H1 (cell line): ENCODE measurements around the gene MAP3K14. TPM values are rescaled to one million over a fixed set of nuclear protein-coding genes. Genes with fewer than 3 reads are reported as not detected.

Source experiments
- CTCF ChIA-PET: fragments of 300-600 bp; sonication (Branson Sonifier 250); formaldehyde crosslinking; loops from one replicate; lab custom pipeline; 2021; ENCODE audit not compliant: partially characterized antibody; lab: Charles Lee
- POLR2A ChIA-PET: fragments of 300-600 bp; sonication (Branson Sonifier 250); formaldehyde crosslinking; loops from one replicate; lab custom pipeline; 2021; ENCODE audit warnings: inconsistent platforms; ENCODE audit not compliant: partially characterized antibody; lab: Charles Lee
- DNase-seq, 2 experiments: peaks; one replicate each; pipeline versions ENCODE4 v3.0.0 to v3.0.0-alpha.2; 2010 to 2022; ENCODE audit warnings: low spot score in 2 of 2, low read depth in 1 of 2, mixed read lengths in 1 of 2
- FAIRE-seq: peaks from 2 replicates; lab custom pipeline; 2011; peaks lifted over from hg19 to GRCh38; lab: Jason Lieb, UNC
- H2AFZ ChIP-seq: 2 replicates; pipeline ENCODE4 v1.8.1; 2012; ENCODE audit warnings: low read length, inconsistent platforms
- H2AK5ac ChIP-seq: 2 replicates; pipeline ENCODE4 v1.6.1; 2013; ENCODE audit warnings: low read depth, low read length
- H2BK120ac ChIP-seq: replicated peaks from 2 replicates; pipeline ENCODE3; 2013; ENCODE audit warnings: low read depth, low read length, inconsistent platforms
- H2BK12ac ChIP-seq: 2 replicates; pipeline ENCODE4 v1.6.1; 2013; ENCODE audit warnings: low read depth, low read length
- H2BK15ac ChIP-seq: 2 replicates; pipeline ENCODE4 v1.6.1; 2013; ENCODE audit warnings: low read length
- H2BK20ac ChIP-seq: 2 replicates; pipeline ENCODE4 v1.6.1; 2013; ENCODE audit warnings: low read length
- H2BK5ac ChIP-seq: 2 replicates; pipeline ENCODE4 v1.6.1; 2013; ENCODE audit warnings: low read depth, low read length
- H3K14ac ChIP-seq: 2 replicates; pipeline ENCODE4 v1.6.1; 2013; ENCODE audit warnings: inconsistent platforms; ENCODE audit not compliant: insufficient read length
- H3K18ac ChIP-seq: 2 replicates; pipeline ENCODE4 v1.6.1; 2013; ENCODE audit warnings: low read length; ENCODE audit errors: extremely low read depth
- H3K23ac ChIP-seq: 2 replicates; pipeline ENCODE4 v1.6.1; 2013; ENCODE audit warnings: inconsistent platforms; ENCODE audit not compliant: insufficient read length
- H3K23me2 ChIP-seq: 2 replicates; pipeline ENCODE4 v1.6.1; 2013; ENCODE audit warnings: low read depth, low read length
- H3K27ac ChIP-seq: 2 replicates; pipeline ENCODE4 v1.6.1; 2011; ENCODE audit warnings: low read depth, low read length, inconsistent platforms
- H3K27me3 ChIP-seq, 4 experiments: replicated peaks in 1 of 4; 1 replicate in 1 of 4; 2 replicates in 3 of 4; pipeline versions ENCODE4 v1.6.1 to v1.8.1; 2011 to 2013; ENCODE audit warnings: low read length in 3 of 4, mild to moderate bottlenecking in 3 of 4, inconsistent platforms in 2 of 4, mixed read lengths in 2 of 4, moderate library complexity in 1 of 4; ENCODE audit not compliant: control insufficient read depth in 3 of 4, insufficient read depth in 3 of 4; ENCODE audit errors: extremely low read depth in 1 of 4
- H3K36me3 ChIP-seq, 4 experiments: 2 replicates each; pipeline versions ENCODE4 v1.6.1 to v1.8.1; 2011 to 2013; ENCODE audit warnings: mild to moderate bottlenecking in 4 of 4, low read length in 3 of 4, moderate library complexity in 2 of 4, control low read depth in 1 of 4, inconsistent platforms in 1 of 4; ENCODE audit not compliant: insufficient read depth in 4 of 4, control insufficient read depth in 2 of 4
- H3K4ac ChIP-seq: replicated peaks from 2 replicates; pipeline ENCODE3; 2013; ENCODE audit warnings: low read length, low read depth, mixed read lengths, inconsistent platforms; ENCODE audit not compliant: insufficient read length
- H3K4me1 ChIP-seq, 4 experiments: replicated peaks in 1 of 4; 1 replicate in 1 of 4; 2 replicates in 3 of 4; pipeline versions ENCODE4 v1.6.1 to v1.8.1; 2011 to 2013; ENCODE audit warnings: low read length in 3 of 4, inconsistent platforms in 2 of 4, mixed read lengths in 1 of 4; ENCODE audit not compliant: insufficient read depth in 4 of 4, control insufficient read depth in 3 of 4
- H3K4me2 ChIP-seq, 2 experiments: 2 replicates each; pipeline versions ENCODE4 v1.6.1 to v1.8.1; 2011 to 2013; ENCODE audit warnings: low read depth in 2 of 2, low read length in 2 of 2, control low read depth in 1 of 2, inconsistent platforms in 1 of 2, mild to moderate bottlenecking in 1 of 2; ENCODE audit not compliant: insufficient read depth in 1 of 2
- H3K4me3 ChIP-seq, 4 experiments: fragments of 200-600, 300-600 bp in 1 of 4; sonication (generic), shearing (Covaris generic), sonication (Bioruptor Twin) in 1 of 4; 2 replicates each; pipeline versions ENCODE4 v1.5.1 to v1.8.1; 2011 to 2016; ENCODE audit warnings: low read length in 4 of 4, low read depth in 3 of 4, control low read depth in 2 of 4, inconsistent platforms in 2 of 4, mild to moderate bottlenecking in 2 of 4, mixed read lengths in 1 of 4, moderate library complexity in 1 of 4; ENCODE audit not compliant: insufficient read depth in 2 of 4; ENCODE audit errors: extremely low read depth in 1 of 4
- H3K56ac ChIP-seq: replicated peaks from 2 replicates; pipeline ENCODE3; 2013; ENCODE audit warnings: low read depth, mild to moderate bottlenecking, mixed read lengths, low read length, inconsistent platforms; ENCODE audit not compliant: insufficient read length
- H3K79me1 ChIP-seq: 2 replicates; pipeline ENCODE4 v1.6.1; 2013; ENCODE audit warnings: low read depth, low read length, control low read depth
- H3K79me2 ChIP-seq, 2 experiments: 2 replicates each; pipeline versions ENCODE4 v1.6.1 to v1.8.1; 2012 to 2013; ENCODE audit warnings: low read length in 2 of 2, mild to moderate bottlenecking in 2 of 2, inconsistent platforms in 1 of 2; ENCODE audit not compliant: insufficient read depth in 2 of 2, control insufficient read depth in 1 of 2
- H3K9ac ChIP-seq, 4 experiments: replicated peaks in 1 of 4; 1 replicate in 1 of 4; 2 replicates in 3 of 4; pipeline versions ENCODE4 v1.6.1 to v1.8.1; 2011 to 2013; ENCODE audit warnings: low read depth in 3 of 4, low read length in 3 of 4, control low read depth in 2 of 4, mild to moderate bottlenecking in 2 of 4, moderate library complexity in 2 of 4, inconsistent platforms in 1 of 4; ENCODE audit errors: extremely low read depth in 1 of 4
- H3K9me3 ChIP-seq, 2 experiments: 2 replicates each; pipeline versions ENCODE4 v1.6.1 to v1.8.1; 2012 to 2013; ENCODE audit warnings: mild to moderate bottlenecking in 2 of 2, moderate library complexity in 2 of 2, control low read depth in 1 of 2, inconsistent platforms in 1 of 2, low read depth in 1 of 2, low read length in 1 of 2, mixed read lengths in 1 of 2; ENCODE audit not compliant: insufficient read depth in 2 of 2
- H4K20me1 ChIP-seq, 2 experiments: replicated peaks in 1 of 2; 2 replicates each; pipeline versions ENCODE3 to v1.8.1; 2011 to 2013; ENCODE audit warnings: inconsistent platforms in 2 of 2, low read length in 2 of 2, mild to moderate bottlenecking in 1 of 2; ENCODE audit not compliant: insufficient read depth in 2 of 2, control insufficient read depth in 1 of 2
- H4K5ac ChIP-seq: 2 replicates; pipeline ENCODE4 v1.6.1; 2013; ENCODE audit warnings: low read length, low read depth, mixed read lengths, inconsistent platforms; ENCODE audit not compliant: insufficient read length
- H4K8ac ChIP-seq: 2 replicates; pipeline ENCODE4 v1.8.0; 2013; ENCODE audit warnings: mild to moderate bottlenecking, moderate library complexity, low read length, inconsistent platforms; ENCODE audit not compliant: insufficient read depth; ENCODE audit errors: extremely low read depth
- H4K91ac ChIP-seq: replicated peaks from 2 replicates; pipeline ENCODE3; 2013; ENCODE audit warnings: low read length, mixed read lengths, inconsistent platforms; ENCODE audit not compliant: insufficient read length
- ATF2 ChIP-seq: IDR thresholded peaks from 2 replicates; pipeline ENCODE4 v1.6.1; 2012; ENCODE audit warnings: low read length, inconsistent platforms
- CTBP2 ChIP-seq: IDR thresholded peaks from 2 replicates; pipeline ENCODE4 v1.7.0; 2011; ENCODE audit warnings: borderline replicate concordance, mild to moderate bottlenecking, moderate library complexity, mixed read lengths, low read length; ENCODE audit not compliant: insufficient read depth, insufficient read length
- EP300 ChIP-seq, 2 experiments: IDR thresholded peaks; 1 replicate in 1 of 2; 2 replicates in 1 of 2; pipeline ENCODE4 v1.6.1; 2011 to 2012; ENCODE audit warnings: low read depth in 2 of 2, low read length in 2 of 2, mild to moderate bottlenecking in 2 of 2, borderline replicate concordance in 1 of 2, inconsistent platforms in 1 of 2, moderate library complexity in 1 of 2
- FOSL1 ChIP-seq: IDR thresholded peaks from 2 replicates; pipeline ENCODE4 v1.6.1; 2011; ENCODE audit warnings: mild to moderate bottlenecking, low read depth, low read length, moderate library complexity; ENCODE audit not compliant: insufficient read depth
- GABPA ChIP-seq: IDR thresholded peaks from 2 replicates; pipeline ENCODE4 v1.6.1; 2011; ENCODE audit warnings: mild to moderate bottlenecking, low read length, moderate library complexity, borderline replicate concordance; ENCODE audit not compliant: insufficient read depth
- SAP30 ChIP-seq: fragments of 300-600 bp; sonication (generic); IDR thresholded peaks from 2 replicates; pipeline ENCODE4 v1.7.1; 2012; ENCODE audit warnings: low read length, moderate library complexity, mild to moderate bottlenecking, inconsistent platforms; ENCODE audit not compliant: insufficient read depth, insufficient replicate concordance
- SIX5 ChIP-seq: IDR thresholded peaks from 2 replicates; pipeline ENCODE4 v1.6.1; 2011; ENCODE audit warnings: mild to moderate bottlenecking, low read depth, low read length
- TAF1 ChIP-seq: IDR thresholded peaks from 2 replicates; pipeline ENCODE4 v1.6.1; 2011; ENCODE audit warnings: mild to moderate bottlenecking, low read depth, low read length
- TAF7 ChIP-seq: optimal IDR thresholded peaks from 2 replicates; pipeline ENCODE3; 2011; ENCODE audit warnings: low read depth, mild to moderate bottlenecking, inconsistent platforms, low read length, moderate library complexity, borderline replicate concordance
- WGBS, 2 experiments: shearing (Covaris generic) in 1 of 2; methylation state at CpG; one replicate each; pipeline versions ENCODE4 v1.1.6 to v1.1.7; 2013 to 2015; ENCODE audit warnings: low lambda C conversion rate in 2 of 2, mixed read lengths in 2 of 2, inconsistent platforms in 1 of 2, low coverage in 1 of 2, missing lambda C conversion rate in 1 of 2; ENCODE audit not compliant: insufficient replicate concordance in 2 of 2, insufficient coverage in 1 of 2, insufficient read length in 1 of 2; ENCODE audit errors: extremely low coverage in 1 of 2, missing lambda C conversion rate in 1 of 2; 5-methylcytosine and 5-hydroxymethylcytosine counted together
- polyA plus RNA-seq, 7 experiments: library from polyadenylated mRNA; depleted of rRNA in 3 of 7; stranded (reverse) in 5 of 7; unstranded in 2 of 7; fragments of >200 nt in 5 of 7; fragments of 200-250 nt in 2 of 7; gene quantifications; 1 replicate in 5 of 7; 2 replicates in 1 of 7; 4 replicates in 1 of 7; pipeline versions ENCODE4 v1.2.1 to v1.2.3, GENCODE V29; 2011 to 2013; ENCODE audit warnings: missing spikeins in 2 of 7, mixed read lengths in 2 of 7
- total RNA-seq: library from RNA; stranded (reverse); fragmentation: NEBNext Ultra II Directional; extraction: Animal tissue kit (Norgen Biotek cat#: 25700); gene quantifications from 2 replicates; pipeline ENCODE4 v1.2.1, GENCODE V29; 2021

Gene MAP3K14
- total and polyA plus RNA-seq, 2 of the 8 experiments (the other 6 are each of a cell fraction or from before 2014, with no cell fraction given): 5.2 to 6.1 TPM

- H2BK15ac ChIP-seq: 0 out of 2 replicates have a peak overlapping the region, but pooled peaks have one; percentile 49
- DNase-seq (no peak), FAIRE-seq (no peak)
- peaks cover 0 to 3% (median 0%) of the 10 kb centered on the region in 4 experiments; a peak in 1 of 7 replicates for H3K4me1 ChIP-seq
- H3K23ac ChIP-seq: no peak overlapping the region
- peak overlapping the region; percentile 33; the same call in 1 of the 2 replicates for H2BK12ac ChIP-seq
- no peaks in the 10 kb centered on the region for H3K79me1 ChIP-seq
- no peak overlapping the region for H3K56ac ChIP-seq
- no peak overlapping the region for H2AFZ ChIP-seq
- no peak overlapping the region for H3K9ac ChIP-seq
- no peak overlapping the region for H3K4me3 ChIP-seq
- H3K4ac ChIP-seq: no peak overlapping the region
- H3K18ac ChIP-seq: no peak overlapping the region
- H2BK20ac ChIP-seq: no peak overlapping the region
- H3K23me2 ChIP-seq: no peaks in the 10 kb centered on the region
- WGBS, 2 experiments: 90% methylated on average over 4 of the region's 4 CpGs; no CpG with 5 or more reads in 1 of the 2 experiments
- ChIA-PET POLR2A (interaction anchor here (0.9 to 1.0 kb wide), 2 partner anchors 12 to 17 kb away, joined by 3 to 4 read pairs; partner anchors contain the start of gene MAP3K14), CTCF (interaction anchor here (0.8 to 2.3 kb wide), 3 partner anchors 14 to 55 kb away, joined by 3 to 8 read pairs (median 4); no protein-coding TSS in a partner anchor)
- H3K27ac ChIP-seq: no peak overlapping the region
- H4K91ac ChIP-seq: no peak overlapping the region
- no peaks in the 10 kb centered on the region for H4K20me1 ChIP-seq
- no peak overlapping the region for H4K8ac ChIP-seq
- no peak overlapping the region for H2BK5ac ChIP-seq
- no peaks in the 10 kb centered on the region for H3K36me3 ChIP-seq
- no peak overlapping the region for H2BK120ac ChIP-seq
- H3K9me3 ChIP-seq: no peaks in the 10 kb centered on the region
- H4K5ac ChIP-seq: no peak overlapping the region
- no peaks in the 10 kb centered on the region for H3K79me2 ChIP-seq
- H3K14ac ChIP-seq: no peak overlapping the region
- peaks cover 0 to 19% (median 6%) of the 10 kb centered on the region in 4 experiments; a peak in 2 of 7 replicates for H3K27me3 ChIP-seq
- no peak overlapping the region for H2AK5ac ChIP-seq
- H3K4me2 ChIP-seq: no peak overlapping the region
- TF ChIP-seq EP300 (IDR thresholded peaks at IDR 0.05; ENCODE audit: borderline replicate concordance in 1 of 2, low read depth in 2 of 2, low read length in 2 of 2) (no peak), FOSL1 (no peak), CTBP2 (no peak), GABPA (no peak), SIX5 (no peak), TAF1 (no peak), ATF2 (no peak), TAF7 (no peak), SAP30 (no peak)
These were observed 16.3 kb upstream of the MAP3K14 start for GRCh38 chr17:45332989-45333701.
